K562 (cell line): Measurements from ENCODE around the gene PLEK2. TPM values are rescaled to one million over a fixed set of nuclear protein-coding genes. Genes with fewer than 3 reads are reported as not detected.
A peak's percentile ranks its signal among the peaks of the same experiment; 100 is the strongest.

Source experiments
- CTBP1 ChIP-seq: fragments of 450-650 bp; IDR thresholded peaks from 2 replicates; pipeline ENCODE4 v1.6.1; 2016; ENCODE audit warnings: borderline replicate concordance
- MGA ChIP-seq: fragments of 450-650 bp; IDR thresholded peaks from 2 replicates; pipeline ENCODE4 v1.6.1; 2016; ENCODE audit warnings: mild to moderate bottlenecking, moderate library complexity
- polyA plus RNA-seq, 8 experiments: library from polyadenylated mRNA; depleted of rRNA in 4 of 8; stranded (reverse) in 5 of 8; unstranded in 3 of 8; fragments of >200 nt; fragmentation: Nextera tagmentation in 2 of 8; fragmentation: Illumina TruSeq in 1 of 8; extraction: Ambion mirVana in 2 of 8; extraction: Trizol in 1 of 8; gene quantifications; 2 replicates each; pipeline versions ENCODE4 v1.2.1 to v1.2.3, GENCODE V29; 2011 to 2014; ENCODE audit warnings: inconsistent platforms in 1 of 8, missing spikeins in 1 of 8
- total RNA-seq, 7 experiments: library from RNA; depleted of rRNA in 6 of 7; stranded (reverse); fragments of >200 nt in 6 of 7; fragmentation: Illumina TruSeq in 2 of 7; extraction: Trizol in 2 of 7; gene quantifications; 2 replicates each; pipeline versions ENCODE4 v1.2.1 to v1.2.3, GENCODE V29; 2011 to 2021; ENCODE audit warnings: low replicate concordance in 1 of 7

Gene PLEK2
- total and polyA plus RNA-seq, 9 of the 15 experiments (the other 6 are each of a cell fraction or from before 2014, with no cell fraction given): not detected

GRCh38 chr14:67391268-67391667 lies 20.7 kb downstream of the PLEK2 start (continued):
- peak; percentile 65; the same call in 1 of the 2 replicates for TF ChIP-seq CTBP1
- TF ChIP-seq MGA: peak; percentile 18; the same call in 1 of the 2 replicates
- TF ChIP-seq, all 486 proteins: peak for 30
